Keratinocyte (primary cell): ENCODE measurements around the gene NGFR. TPM values are rescaled to one million over a fixed set of nuclear protein-coding genes. Genes with fewer than 3 reads are reported as not detected.

Experiments
- DNase-seq: peaks from one replicate; pipeline ENCODE4 v3.0.0-alpha.2; 2011; ENCODE audit warnings: low read depth, missing footprints, low spot score
- FAIRE-seq: peaks from 2 replicates; lab custom pipeline; 2011; peaks lifted over from hg19 to GRCh38; lab: Jason Lieb, UNC
- H2AFZ ChIP-seq: 2 replicates; pipeline ENCODE4 v1.6.0; 2012; ENCODE audit warnings: low read length, control low read depth, inconsistent platforms; ENCODE audit not compliant: control insufficient read depth
- H3K27ac ChIP-seq: 2 replicates; pipeline ENCODE4 v1.5.1; 2011; ENCODE audit warnings: low read length; ENCODE audit not compliant: control insufficient read depth, insufficient read depth
- H3K27me3 ChIP-seq: 3 replicates; pipeline ENCODE4 v1.6.0; 2011; ENCODE audit warnings: low read length; ENCODE audit not compliant: control insufficient read depth, insufficient read depth; ENCODE audit errors: extremely low read depth
- H3K36me3 ChIP-seq, 2 experiments: 2 replicates in 1 of 2; 3 replicates in 1 of 2; pipeline ENCODE4 v1.5.1; 2011; ENCODE audit warnings: low read length in 2 of 2, mild to moderate bottlenecking in 1 of 2; ENCODE audit not compliant: control insufficient read depth in 2 of 2, insufficient read depth in 2 of 2; ENCODE audit errors: extremely low read depth in 1 of 2
- H3K4me1 ChIP-seq: 3 replicates; pipeline ENCODE4 v1.5.1; 2011; ENCODE audit warnings: low read length; ENCODE audit not compliant: control insufficient read depth, insufficient read depth; ENCODE audit errors: extremely low read depth
- H3K4me2 ChIP-seq: 3 replicates; pipeline ENCODE4 v1.6.0; 2011; ENCODE audit warnings: low read depth, low read length; ENCODE audit not compliant: control insufficient read depth, insufficient read depth; ENCODE audit errors: extremely low read depth
- H3K4me3 ChIP-seq, 3 experiments: fragments of 200-600 bp in 1 of 3; sonication (generic) in 1 of 3; 2 replicates in 2 of 3; 3 replicates in 1 of 3; pipeline ENCODE4 v1.5.1; 2011 to 2016; ENCODE audit warnings: low read length in 3 of 3, mild to moderate bottlenecking in 3 of 3, control low read depth in 2 of 3, inconsistent platforms in 1 of 3, low read depth in 1 of 3, mixed read lengths in 1 of 3, mixed run types in 1 of 3, moderate library complexity in 1 of 3; ENCODE audit not compliant: control insufficient read depth in 2 of 3, insufficient read depth in 2 of 3; ENCODE audit errors: extremely low read depth in 1 of 3
- H3K79me2 ChIP-seq: 2 replicates; pipeline ENCODE4 v1.6.0; 2012; ENCODE audit warnings: low read length; ENCODE audit not compliant: control insufficient read depth, insufficient read depth
- H3K9ac ChIP-seq: 3 replicates; pipeline ENCODE4 v1.6.0; 2011; ENCODE audit warnings: low read length; ENCODE audit not compliant: control insufficient read depth, insufficient read depth; ENCODE audit errors: extremely low read depth
- H3K9me1 ChIP-seq: 3 replicates; pipeline ENCODE4 v1.6.0; 2011; ENCODE audit warnings: low read length; ENCODE audit not compliant: control insufficient read depth, insufficient read depth; ENCODE audit errors: extremely low read depth
- H3K9me3 ChIP-seq: 2 replicates; pipeline ENCODE4 v1.5.1; 2012; ENCODE audit warnings: low read depth, low read length; ENCODE audit not compliant: control insufficient read depth
- H4K20me1 ChIP-seq: 3 replicates; pipeline ENCODE4 v1.6.0; 2011; ENCODE audit warnings: low read length; ENCODE audit not compliant: control insufficient read depth, insufficient read depth; ENCODE audit errors: extremely low read depth
- CTCF ChIP-seq, 3 experiments: IDR thresholded peaks in 1 of 3; conservative IDR thresholded peaks in 1 of 3; optimal IDR thresholded peaks in 1 of 3; 2 replicates in 2 of 3; 3 replicates in 1 of 3; pipeline versions ENCODE3 to v1.5.1; 2011; ENCODE audit warnings: low read length in 3 of 3, mild to moderate bottlenecking in 3 of 3, moderate library complexity in 2 of 3, control low read depth in 1 of 3, inconsistent platforms in 1 of 3; ENCODE audit not compliant: insufficient read depth in 2 of 3; ENCODE audit errors: extremely low read depth in 1 of 3
- EZH2 ChIP-seq: IDR thresholded peaks from one replicate; pipeline ENCODE4 v1.6.1; 2012; ENCODE audit warnings: inconsistent platforms, mild to moderate bottlenecking, low read length, moderate library complexity
- dilution Hi-C: fragments of 300-500 bp; cut with MboI; formaldehyde crosslinking; loops from one replicate; pipeline ENCODE4 v1.7.0; 2020; ENCODE audit warnings: low sequenced_read_pairs; ENCODE audit not compliant: extremely low pct_ligation_motif_present
- polyA plus RNA-seq, 5 experiments: library from polyadenylated mRNA; depleted of rRNA in 3 of 5; stranded (reverse) in 3 of 5; stranded (forward) in 1 of 5; unstranded in 1 of 5; fragments of >200 nt; gene quantifications; 1 replicate in 1 of 5; 2 replicates in 3 of 5; 3 replicates in 1 of 5; pipeline versions ENCODE4 v1.2.1 to v1.2.3, GENCODE V29; 2011 to 2012; ENCODE audit warnings: missing spikeins in 2 of 5, low read depth in 1 of 5, low replicate concordance in 1 of 5

Gene NGFR
- polyA plus RNA-seq, 1 donor (not counting 4 experiments of a cell fraction or from before 2014, with no cell fraction given), result 1.7 TPM

DNA sequence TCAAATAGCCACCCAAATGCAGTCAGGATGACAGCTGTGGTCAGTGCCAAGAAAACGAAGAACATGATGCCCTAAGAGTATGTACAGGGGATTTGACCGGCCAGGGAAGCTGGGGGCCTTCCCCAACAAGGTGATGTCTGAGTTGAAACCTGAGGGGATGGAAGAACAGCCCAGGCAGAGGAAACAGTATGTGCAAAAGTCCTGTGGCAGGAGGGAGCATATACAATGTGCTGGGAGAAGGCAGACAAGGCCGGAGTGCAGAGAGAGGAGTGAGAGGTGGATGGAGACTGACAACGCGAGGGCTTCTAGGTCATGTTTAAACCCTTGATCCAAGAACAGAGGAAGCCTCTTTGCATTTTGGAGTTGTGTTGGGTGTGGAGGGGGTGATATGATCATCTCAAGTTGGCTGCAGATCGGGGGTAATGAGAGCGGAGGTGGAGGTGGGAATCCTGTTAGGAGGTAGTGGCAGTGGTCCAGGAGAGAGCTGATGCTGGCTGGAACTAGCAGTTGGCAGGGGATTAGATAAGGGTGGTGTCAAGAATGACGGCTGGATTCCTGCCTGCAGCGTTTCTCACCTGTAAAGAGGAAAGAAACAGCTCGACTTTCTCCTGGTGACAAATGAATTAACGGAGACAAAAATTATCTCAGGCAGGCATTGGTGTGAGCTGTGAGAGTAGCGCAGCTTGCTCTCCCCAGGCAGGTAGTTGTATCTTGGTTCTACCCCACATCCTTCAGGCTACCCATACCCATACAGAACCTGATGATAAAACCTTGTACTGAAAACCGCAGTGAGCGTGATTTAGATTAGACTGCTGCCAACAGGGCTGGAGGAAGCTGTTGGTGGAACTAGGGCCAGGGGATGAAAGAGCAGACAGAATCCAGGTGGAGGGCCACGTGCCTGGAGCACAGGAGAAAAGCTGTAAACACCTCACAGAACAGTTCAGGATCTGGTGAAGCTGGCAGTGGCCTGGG lies 37.2 kb upstream of the NGFR start:
- Histone ChIP-seq H3K4me3 (no peak overlapping the region), H3K9ac (no peak overlapping the region), H3K79me2 (no peaks in the 10 kb centered on the region), H3K27me3 (peaks cover 46% of the 10 kb centered on the region), H3K9me3 (no peaks in the 10 kb centered on the region), H3K9me1 (no peaks in the 10 kb centered on the region), H4K20me1 (no peaks in the 10 kb centered on the region), H3K36me3 (no peaks in the 10 kb centered on the region), H3K27ac (no peak overlapping the region), H2AFZ (no peak overlapping the region), H3K4me1 (peaks cover 20% of the 10 kb centered on the region), H3K4me2 (no peak overlapping the region)
- FAIRE-seq (peak; percentile 60), DNase-seq (no peak)
- dilution Hi-C loops, result no loop called here
- TF ChIP-seq CTCF (optimal IDR thresholded peaks at IDR 0.05 in 1 of 3, IDR thresholded peaks at IDR 0.05 in 1 of 3, conservative IDR thresholded peaks at IDR 0.05 in 1 of 3; ENCODE audit: extremely low read depth in 1 of 3, insufficient read depth in 2 of 3, low read length in 3 of 3), result no peak
- peak; percentile 45 for TF ChIP-seq EZH2

DNA sequence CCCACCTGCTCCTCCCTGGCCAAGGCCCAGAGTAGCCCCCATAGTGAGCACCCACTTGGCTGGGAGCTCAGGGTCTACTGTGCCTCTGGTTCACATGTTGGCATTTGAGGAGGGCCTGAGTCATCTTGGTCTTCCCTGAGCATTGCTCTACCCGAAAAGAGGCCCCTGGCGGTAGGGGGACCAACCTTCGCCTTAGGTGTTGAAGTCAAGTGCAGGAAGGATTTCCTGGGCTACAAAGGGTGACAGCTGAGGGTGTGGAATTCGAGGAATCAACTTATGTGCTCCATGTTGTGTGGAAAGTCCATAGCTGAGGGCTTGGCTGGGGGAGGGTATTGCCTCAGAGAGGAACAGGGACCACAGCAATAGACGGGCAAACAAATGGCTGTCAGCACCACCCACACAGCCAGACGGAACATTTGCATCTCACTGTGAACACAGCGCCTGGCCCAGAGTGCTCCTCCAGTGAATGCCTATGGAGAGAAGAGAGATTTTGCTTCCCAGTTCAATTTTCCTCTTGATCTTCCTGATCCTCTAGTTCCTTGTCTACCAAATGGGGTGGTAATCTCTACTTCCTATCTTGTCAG lies 35.6 kb upstream of the NGFR start:
- H3K9me3 ChIP-seq, result peaks cover 2% of the 10 kb centered on the region
- dilution Hi-C loops, result no loop called here
- no peaks in the 10 kb centered on the region for H3K9me1 ChIP-seq
- H3K4me3 ChIP-seq, result no peak overlapping the region
- H4K20me1 ChIP-seq, result no peaks in the 10 kb centered on the region
- no peak overlapping the region for H3K27ac ChIP-seq
- TF ChIP-seq EZH2 (no peak), CTCF (optimal IDR thresholded peaks at IDR 0.05 in 1 of 3, IDR thresholded peaks at IDR 0.05 in 1 of 3, conservative IDR thresholded peaks at IDR 0.05 in 1 of 3; ENCODE audit: extremely low read depth in 1 of 3, insufficient read depth in 2 of 3, low read length in 3 of 3) (peak in 2 of 3 experiments; percentile 5 to 38)
- H2AFZ ChIP-seq, result no peak overlapping the region
- DNase-seq (no peak), FAIRE-seq (no peak)
- H3K4me2 ChIP-seq, result no peak overlapping the region
- H3K27me3 ChIP-seq, result peaks cover 60% of the 10 kb centered on the region
- no peaks in the 10 kb centered on the region for H3K36me3 ChIP-seq
- H3K9ac ChIP-seq, result no peak overlapping the region
- peaks cover 20% of the 10 kb centered on the region for H3K4me1 ChIP-seq
- no peaks in the 10 kb centered on the region for H3K79me2 ChIP-seq
